HCT116 (cell line): ENCODE data around the gene SMPX. TPM values are rescaled to one million over a fixed set of nuclear protein-coding genes. Genes with fewer than 3 reads are reported as not detected.

Source experiments
- ATAC-seq: fragments of 200-7000 bp; cut with Tn5 transposase; 2 replicates; pipeline ENCODE4 v1.9.1; 2020; ENCODE audit warnings: mild to moderate bottlenecking, moderate library complexity
- BruUV-seq: library from RNA; stranded (reverse); fragments of 400-500 nt; replicated peaks from 2 replicates; lab custom pipeline; 2021; lab: Mats Ljungman, UMichigan
- CTCF ChIA-PET: fragments of 300-600 bp; sonication (Branson Sonifier 250); formaldehyde crosslinking; loops from one replicate; lab custom pipeline; 2021; ENCODE audit warnings: antibody characterized with exemption; lab: Charles Lee
- POLR2A ChIA-PET: fragments of 300-600, 350-600 bp; sonication (Branson Sonifier 250); formaldehyde crosslinking; loops from one replicate; lab custom pipeline; 2021; ENCODE audit warnings: antibody characterized with exemption; lab: Charles Lee
- RAD21 ChIA-PET, 2 experiments: fragments of 300-600 bp; sonication (Branson Sonifier 250); formaldehyde crosslinking; loops; one replicate each; lab custom pipeline; 2023; ENCODE audit warnings: low total read pairs in 2 of 2; ENCODE audit not compliant: uncharacterized antibody in 2 of 2, unreplicated experiment in 2 of 2, low non-redundant PET in 1 of 2; lab: Charles Lee
- DNase-seq: peaks from one replicate; pipeline ENCODE4 v3.0.0-alpha.2; 2010; ENCODE audit warnings: low read depth, low spot score
- H2AFZ ChIP-seq: fragments of 200-600 bp; shearing (Covaris generic), sonication (generic); 2 replicates; pipeline ENCODE4 v1.6.1; 2017; ENCODE audit warnings: low read depth, mixed run types, mixed read lengths, antibody characterized with exemption, low read length; ENCODE audit not compliant: poor library complexity, severe bottlenecking
- H3K27ac ChIP-seq: 2 replicates; pipeline ENCODE4 v1.5.1; 2012; ENCODE audit warnings: low read depth, low read length
- H3K27me3 ChIP-seq: fragments of 200-600 bp; sonication (generic); 2 replicates; pipeline ENCODE4 v1.6.1; 2016; ENCODE audit warnings: mixed run types, low read length, mixed read lengths; ENCODE audit not compliant: insufficient read depth
- H3K36me3 ChIP-seq, 2 experiments: fragments of 200-500 bp in 1 of 2; fragments of 200-600 bp in 1 of 2; sonication (Bioruptor generic) in 1 of 2; sonication (generic) in 1 of 2; 2 replicates each; pipeline versions ENCODE4 v1.5.1 to v1.6.1; 2014 to 2016; ENCODE audit warnings: low read length in 2 of 2, inconsistent platforms in 1 of 2, mixed read lengths in 1 of 2, mixed run types in 1 of 2; ENCODE audit not compliant: insufficient read depth in 2 of 2, control insufficient read depth in 1 of 2
- H3K4me1 ChIP-seq, 2 experiments: fragments of 200-600 bp in 1 of 2; sonication (generic) in 1 of 2; 2 replicates each; pipeline versions ENCODE4 v1.5.1 to v1.6.1; 2012 to 2017; ENCODE audit warnings: low read length in 2 of 2, inconsistent platforms in 1 of 2, mild to moderate bottlenecking in 1 of 2, mixed read lengths in 1 of 2, mixed run types in 1 of 2, moderate library complexity in 1 of 2; ENCODE audit not compliant: insufficient read depth in 2 of 2, control insufficient read depth in 1 of 2
- H3K4me2 ChIP-seq: fragments of 200-600 bp; sonication (generic); 2 replicates; pipeline ENCODE4 v1.6.1; 2017; ENCODE audit warnings: mixed run types, low read length, mixed read lengths
- H3K4me3 ChIP-seq, 2 experiments: fragments of 200-600 bp in 1 of 2; sonication (generic) in 1 of 2; replicated peaks in 1 of 2; 2 replicates each; pipeline ENCODE4 v1.5.1; 2011 to 2016; ENCODE audit warnings: low read length in 2 of 2, control low read depth in 1 of 2, low read depth in 1 of 2, mild to moderate bottlenecking in 1 of 2, mixed read lengths in 1 of 2, mixed run types in 1 of 2
- H3K79me2 ChIP-seq: fragments of 200-600 bp; sonication (generic); 2 replicates; pipeline ENCODE4 v1.6.1; 2017; ENCODE audit warnings: mild to moderate bottlenecking, mixed run types, low read length, moderate library complexity, mixed read lengths; ENCODE audit not compliant: insufficient read depth
- H3K9ac ChIP-seq: fragments of 200-600 bp; sonication (generic); 2 replicates; pipeline ENCODE4 v1.6.1; 2016; ENCODE audit warnings: low read length, mixed read lengths
- H3K9me2 ChIP-seq: fragments of 200-600 bp; sonication (generic), shearing (Covaris generic); 2 replicates; pipeline ENCODE4 v1.6.1; 2017; ENCODE audit warnings: mixed run types, mild to moderate bottlenecking, moderate library complexity; ENCODE audit not compliant: insufficient read depth
- H3K9me3 ChIP-seq, 2 experiments: fragments of 200-500 bp in 1 of 2; fragments of 200-600 bp in 1 of 2; sonication (Bioruptor generic) in 1 of 2; sonication (generic) in 1 of 2; 2 replicates each; pipeline ENCODE4 v1.6.1; 2014 to 2017; ENCODE audit warnings: low read length in 2 of 2, mixed read lengths in 2 of 2, inconsistent platforms in 1 of 2, low read depth in 1 of 2, mild to moderate bottlenecking in 1 of 2, mixed run types in 1 of 2, moderate library complexity in 1 of 2; ENCODE audit not compliant: control insufficient read depth in 1 of 2, insufficient read depth in 1 of 2
- H4K20me1 ChIP-seq: fragments of 200-600 bp; sonication (generic), shearing (Covaris generic); 2 replicates; pipeline ENCODE4 v1.6.1; 2017; ENCODE audit warnings: mixed run types, mild to moderate bottlenecking, moderate library complexity; ENCODE audit not compliant: insufficient read depth
- EGR1 ChIP-seq: IDR thresholded peaks from 2 replicates; pipeline ENCODE4 v1.6.1; 2012; ENCODE audit warnings: low read depth
- ELF1 ChIP-seq: IDR thresholded peaks from 2 replicates; pipeline ENCODE4 v1.6.1; 2012; ENCODE audit warnings: low read depth, borderline replicate concordance
- RAD21 ChIP-seq: IDR thresholded peaks from 2 replicates; pipeline ENCODE4 v1.6.1; 2012; ENCODE audit warnings: low read depth, mild to moderate bottlenecking
- SIN3A ChIP-seq: IDR thresholded peaks from 2 replicates; pipeline ENCODE4 v1.6.1; 2012; ENCODE audit warnings: low read depth
- SP1 ChIP-seq: IDR thresholded peaks from 2 replicates; pipeline ENCODE4 v1.6.1; 2012; ENCODE audit warnings: low read depth
- SRF ChIP-seq: IDR thresholded peaks from 2 replicates; pipeline ENCODE4 v1.6.1; 2012; ENCODE audit warnings: low read depth
- TCF7L2 ChIP-seq: IDR thresholded peaks from 2 replicates; pipeline ENCODE4 v1.7.0; 2011; ENCODE audit warnings: borderline replicate concordance, inconsistent platforms; ENCODE audit not compliant: insufficient read depth, insufficient read length; ENCODE audit errors: extremely low read depth
- YY1 ChIP-seq: IDR thresholded peaks from 2 replicates; pipeline ENCODE4 v1.6.1; 2011; ENCODE audit warnings: low read length, low read depth, moderate library complexity, mild to moderate bottlenecking; ENCODE audit not compliant: insufficient replicate concordance; ENCODE audit errors: extremely low read depth
- ZFX ChIP-seq: fragments of 450-650 bp; IDR thresholded peaks from 2 replicates; pipeline ENCODE4 v1.6.1; 2017
- ZNF274 ChIP-seq: fragments of 200-500 bp; sonication (Bioruptor generic); IDR thresholded peaks from 2 replicates; pipeline ENCODE4 v1.6.1; 2014; ENCODE audit warnings: mild to moderate bottlenecking, low read depth, low read length, inconsistent platforms
- intact Hi-C: fragments of 100-400 bp; cut with micrococcal nuclease; formaldehyde crosslinking; loops from 2 replicates; pipeline ENCODE4 v1.10.0; 2022
- total RNA-seq: library from RNA; stranded (reverse); gene quantifications from one replicate; pipeline ENCODE4 v1.2.1, GENCODE V29; 2021; ENCODE audit not compliant: unreplicated experiment
- TF ChIP-seq, protein P1 (sequence below), 3 experiments: fragments of 200-600 bp in 1 of 3; sonication (generic) in 1 of 3; IDR thresholded peaks in 2 of 3; conservative IDR thresholded peaks in 1 of 3; 2 replicates each; pipeline ENCODE4 v1.5.1; 2012 to 2017; ENCODE audit warnings: low read depth in 2 of 3, low read length in 2 of 3, antibody characterized with exemption in 1 of 3, borderline replicate concordance in 1 of 3, control low read depth in 1 of 3, mild to moderate bottlenecking in 1 of 3, mixed read lengths in 1 of 3, mixed run types in 1 of 3, moderate library complexity in 1 of 3; ENCODE audit not compliant: insufficient read depth in 1 of 3
- TF ChIP-seq, protein P2 (sequence below): IDR thresholded peaks from 2 replicates; pipeline ENCODE4 v1.6.1; 2012
- TF ChIP-seq, protein P3 (sequence below): IDR thresholded peaks from 2 replicates; pipeline ENCODE4 v1.6.1; 2012
- TF ChIP-seq, protein P4 (sequence below): IDR thresholded peaks from 2 replicates; pipeline ENCODE4 v1.6.1; 2011; ENCODE audit warnings: mild to moderate bottlenecking, low read length, moderate library complexity; ENCODE audit not compliant: insufficient replicate concordance; ENCODE audit errors: extremely low read depth

The SMPX gene
- total RNA-seq, 1 experiment from 2014 or later, result 0.59 TPM

DNA sequence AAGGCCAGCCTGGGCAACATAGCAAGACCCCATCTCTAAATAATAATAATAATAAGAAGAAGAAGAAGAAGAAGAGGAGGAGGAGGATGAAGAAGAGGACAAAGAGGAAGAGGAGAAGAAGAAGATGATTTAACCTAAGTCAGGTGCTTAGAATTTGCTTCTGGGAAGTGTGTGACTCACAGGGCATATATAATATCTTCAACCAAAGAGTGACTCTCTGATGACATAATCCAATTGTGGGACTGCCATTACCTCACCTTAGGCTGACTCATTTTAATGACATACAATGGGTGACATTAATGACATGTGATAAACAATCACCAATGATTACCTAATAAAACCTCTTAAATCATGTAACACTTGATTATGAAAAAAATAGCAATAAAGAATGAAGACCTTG is 48.8 kb upstream of the SMPX start:
- H3K79me2 ChIP-seq, result no peaks in the 10 kb centered on the region
- no peak overlapping the region for H3K27ac ChIP-seq
- CTCF ChIA-PET, result no interaction called here
- no peaks in the 10 kb centered on the region for H3K27me3 ChIP-seq
- DNase-seq, result no peak
- intact Hi-C loops, result no loop called here
- no peak for TF ChIP-seq ZFX
- H3K9me2 ChIP-seq, result no peaks in the 10 kb centered on the region
- no peaks in the 10 kb centered on the region for H4K20me1 ChIP-seq
- POLR2A ChIA-PET, result no interaction called here
- H3K9ac ChIP-seq, result no peak overlapping the region
- RAD21 ChIA-PET, result no interaction called here
- H3K4me3 ChIP-seq, result no peak overlapping the region
- H3K4me1 ChIP-seq, result peaks cover 6 to 7% of the 10 kb centered on the region in 2 experiments
- H3K36me3 ChIP-seq, result no peaks in the 10 kb centered on the region
- no peak for ATAC-seq
- H2AFZ ChIP-seq, result no peak overlapping the region
- no peaks in the 10 kb centered on the region for H3K9me3 ChIP-seq
- H3K4me2 ChIP-seq, result no peak overlapping the region
- no TSS peak for BruUV-seq

DNA sequence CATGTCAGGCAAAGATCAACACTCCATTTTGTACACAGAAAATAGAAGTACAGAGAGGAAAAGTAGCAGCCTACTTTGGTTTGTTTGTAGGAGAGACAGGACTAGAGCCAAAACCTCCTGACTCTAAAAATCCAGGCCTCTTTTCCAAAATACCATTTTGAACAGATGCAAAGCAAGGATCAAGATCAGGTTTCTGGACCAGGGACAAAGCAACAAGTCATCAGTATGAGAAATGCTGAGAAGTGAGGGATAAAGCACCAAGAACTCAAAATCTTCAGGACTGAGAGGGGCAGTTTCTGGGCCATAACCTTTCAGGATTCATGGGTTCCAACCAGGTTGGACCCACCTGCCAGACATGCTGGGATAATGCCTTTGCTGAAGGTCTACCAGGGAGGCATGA is 44.9 kb upstream of the SMPX start:
- H3K27me3 ChIP-seq, result no peaks in the 10 kb centered on the region
- no peak for DNase-seq
- no peaks in the 10 kb centered on the region for H3K36me3 ChIP-seq
- no peak for ATAC-seq
- no peak overlapping the region for H3K4me2 ChIP-seq
- intact Hi-C loops, result no loop called here
- RAD21 ChIA-PET, result no interaction called here
- H3K9me3 ChIP-seq, result no peaks in the 10 kb centered on the region
- H3K79me2 ChIP-seq, result no peaks in the 10 kb centered on the region
- H3K9me2 ChIP-seq, result no peaks in the 10 kb centered on the region
- H3K4me3 ChIP-seq, result no peak overlapping the region
- H3K27ac ChIP-seq, result no peak overlapping the region
- H3K9ac ChIP-seq, result no peak overlapping the region
- peaks cover 38 to 41% of the 10 kb centered on the region in 2 experiments for H3K4me1 ChIP-seq
- BruUV-seq, result no TSS peak
- no peak overlapping the region for H2AFZ ChIP-seq
- POLR2A ChIA-PET, result no interaction called here
- no peaks in the 10 kb centered on the region for H4K20me1 ChIP-seq
- CTCF ChIA-PET, result no interaction called here
- TF ChIP-seq RAD21 (no peak), SRF (no peak), SP1 (no peak), EGR1 (no peak), ELF1 (no peak), TCF7L2 (no peak), ZNF274 (no peak), YY1 (no peak), SIN3A (no peak)
- TF ChIP-seq, protein P1, sequence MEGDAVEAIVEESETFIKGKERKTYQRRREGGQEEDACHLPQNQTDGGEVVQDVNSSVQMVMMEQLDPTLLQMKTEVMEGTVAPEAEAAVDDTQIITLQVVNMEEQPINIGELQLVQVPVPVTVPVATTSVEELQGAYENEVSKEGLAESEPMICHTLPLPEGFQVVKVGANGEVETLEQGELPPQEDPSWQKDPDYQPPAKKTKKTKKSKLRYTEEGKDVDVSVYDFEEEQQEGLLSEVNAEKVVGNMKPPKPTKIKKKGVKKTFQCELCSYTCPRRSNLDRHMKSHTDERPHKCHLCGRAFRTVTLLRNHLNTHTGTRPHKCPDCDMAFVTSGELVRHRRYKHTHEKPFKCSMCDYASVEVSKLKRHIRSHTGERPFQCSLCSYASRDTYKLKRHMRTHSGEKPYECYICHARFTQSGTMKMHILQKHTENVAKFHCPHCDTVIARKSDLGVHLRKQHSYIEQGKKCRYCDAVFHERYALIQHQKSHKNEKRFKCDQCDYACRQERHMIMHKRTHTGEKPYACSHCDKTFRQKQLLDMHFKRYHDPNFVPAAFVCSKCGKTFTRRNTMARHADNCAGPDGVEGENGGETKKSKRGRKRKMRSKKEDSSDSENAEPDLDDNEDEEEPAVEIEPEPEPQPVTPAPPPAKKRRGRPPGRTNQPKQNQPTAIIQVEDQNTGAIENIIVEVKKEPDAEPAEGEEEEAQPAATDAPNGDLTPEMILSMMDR (IDR thresholded peaks at IDR 0.05 in 2 of 3, conservative IDR thresholded peaks at IDR 0.05 in 1 of 3; ENCODE audit: borderline replicate concordance in 1 of 3, insufficient read depth in 1 of 3, low read depth in 2 of 3, low read length in 2 of 3), result no peak
- TF ChIP-seq, protein P2, sequence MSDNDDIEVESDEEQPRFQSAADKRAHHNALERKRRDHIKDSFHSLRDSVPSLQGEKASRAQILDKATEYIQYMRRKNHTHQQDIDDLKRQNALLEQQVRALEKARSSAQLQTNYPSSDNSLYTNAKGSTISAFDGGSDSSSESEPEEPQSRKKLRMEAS, result no peak
- TF ChIP-seq, protein P3, sequence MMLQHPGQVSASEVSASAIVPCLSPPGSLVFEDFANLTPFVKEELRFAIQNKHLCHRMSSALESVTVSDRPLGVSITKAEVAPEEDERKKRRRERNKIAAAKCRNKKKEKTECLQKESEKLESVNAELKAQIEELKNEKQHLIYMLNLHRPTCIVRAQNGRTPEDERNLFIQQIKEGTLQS, result no peak
- TF ChIP-seq, protein P4, sequence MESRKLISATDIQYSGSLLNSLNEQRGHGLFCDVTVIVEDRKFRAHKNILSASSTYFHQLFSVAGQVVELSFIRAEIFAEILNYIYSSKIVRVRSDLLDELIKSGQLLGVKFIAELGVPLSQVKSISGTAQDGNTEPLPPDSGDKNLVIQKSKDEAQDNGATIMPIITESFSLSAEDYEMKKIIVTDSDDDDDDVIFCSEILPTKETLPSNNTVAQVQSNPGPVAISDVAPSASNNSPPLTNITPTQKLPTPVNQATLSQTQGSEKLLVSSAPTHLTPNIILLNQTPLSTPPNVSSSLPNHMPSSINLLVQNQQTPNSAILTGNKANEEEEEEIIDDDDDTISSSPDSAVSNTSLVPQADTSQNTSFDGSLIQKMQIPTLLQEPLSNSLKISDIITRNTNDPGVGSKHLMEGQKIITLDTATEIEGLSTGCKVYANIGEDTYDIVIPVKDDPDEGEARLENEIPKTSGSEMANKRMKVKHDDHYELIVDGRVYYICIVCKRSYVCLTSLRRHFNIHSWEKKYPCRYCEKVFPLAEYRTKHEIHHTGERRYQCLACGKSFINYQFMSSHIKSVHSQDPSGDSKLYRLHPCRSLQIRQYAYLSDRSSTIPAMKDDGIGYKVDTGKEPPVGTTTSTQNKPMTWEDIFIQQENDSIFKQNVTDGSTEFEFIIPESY, result no peak
